ENCODE data around the gene COG4. TPM values are rescaled to one million over a fixed set of nuclear protein-coding genes. Genes with fewer than 3 reads are reported as not detected.
"Not testable (repeated sequence)": the region's sequence is repeated elsewhere in the genome, so short reads cannot be mapped to it uniquely, and the experiment has no call there.

COG4 gene
- total RNA-seq, 3 donors from 2014 or later = 36.4 to 46.1 (median 41.3) TPM

- Histone ChIP-seq H3K27ac (no peak overlapping the region), H3K27me3 (no peaks in the 10 kb centered on the region), H3K36me3 (no peaks in the 10 kb centered on the region), H3K4me1 (no peaks in the 10 kb centered on the region), H3K9me3 (no peaks in the 10 kb centered on the region), H3K4me3 (no peak overlapping the region)
- intact Hi-C loops (cut with DNase I; ENCODE audit: low total_unique reads) = no loop called here
- TF ChIP-seq POLR2AphosphoS5 (IDR thresholded peaks at IDR 0.05) = no peak
- no peak for TF ChIP-seq POLR2A (IDR thresholded peaks at IDR 0.05)
- no peak for TF ChIP-seq CTCF (IDR thresholded peaks at IDR 0.05)
- no peak for DNase-seq (ENCODE audit: low spot score in 2 of 2)
Observed at GRCh38 chr16:70455910-70456309, 67.4 kb downstream of the COG4 start.

- Histone ChIP-seq H3K36me3 (no peaks in the 10 kb centered on the region), H3K9me3 (no peaks in the 10 kb centered on the region), H3K27ac (peak within 1 kb of the TSS; percentile 94 to 97), H3K4me3 (peak within 1 kb of the TSS; percentile 81 to 95 (median 93)), H3K4me1 (no peaks in the 10 kb centered on the region), H3K27me3 (no peaks in the 10 kb centered on the region)
- TF ChIP-seq POLR2A (IDR thresholded peaks at IDR 0.05) (no peak), POLR2AphosphoS5 (IDR thresholded peaks at IDR 0.05) (peak; percentile 38 to 57 (median 49)), CTCF (IDR thresholded peaks at IDR 0.05) (no peak)
- intact Hi-C loops (cut with DNase I; ENCODE audit: low total_unique reads) = no loop called here
- no peak for DNase-seq (ENCODE audit: low spot score in 2 of 2)
Observed at GRCh38 chr16:70454222-70455034, 68.9 kb downstream of the COG4 start, which contains the start of gene FCSK. Gene FCSK, plus strand, starts transcription at chr16:70454595. Its CDS starts 8,596 bp downstream, at chr16:70463191.

- peak overlapping the region in 1 of 2 donors; percentile 97 for H3K27ac ChIP-seq
- intact Hi-C loops (cut with DNase I; ENCODE audit: low total_unique reads) = no loop called here
- H3K36me3 ChIP-seq = no peaks in the 10 kb centered on the region
- no peaks in the 10 kb centered on the region for H3K27me3 ChIP-seq
- peak overlapping the region; percentile 81 to 95 (median 93) for H3K4me3 ChIP-seq
- no peak for TF ChIP-seq CTCF (IDR thresholded peaks at IDR 0.05)
- no peak for TF ChIP-seq POLR2AphosphoS5 (IDR thresholded peaks at IDR 0.05)
- no peak for TF ChIP-seq POLR2A (IDR thresholded peaks at IDR 0.05)
- H3K9me3 ChIP-seq = no peaks in the 10 kb centered on the region
- DNase-seq (ENCODE audit: low spot score in 2 of 2) = no peak
- H3K4me1 ChIP-seq = no peaks in the 10 kb centered on the region
Observed at GRCh38 chr16:70453892-70454221, 69.5 kb downstream of the COG4 start.

GRCh38 chr16:70453117-70453891, 70.0 kb downstream of the COG4 start:
- intact Hi-C loops (cut with DNase I; ENCODE audit: low total_unique reads) = no loop called here
- no peak for DNase-seq (ENCODE audit: low spot score in 2 of 2)
- Histone ChIP-seq H3K27me3 (no peaks in the 10 kb centered on the region), H3K9me3 (no peaks in the 10 kb centered on the region), H3K36me3 (no peaks in the 10 kb centered on the region), H3K4me1 (no peaks in the 10 kb centered on the region), H3K27ac (no peak overlapping the region), H3K4me3 (peak overlapping the region; percentile 81 to 95 (median 93))
- TF ChIP-seq POLR2A (IDR thresholded peaks at IDR 0.05) (no peak), CTCF (IDR thresholded peaks at IDR 0.05) (no peak)

DNA sequence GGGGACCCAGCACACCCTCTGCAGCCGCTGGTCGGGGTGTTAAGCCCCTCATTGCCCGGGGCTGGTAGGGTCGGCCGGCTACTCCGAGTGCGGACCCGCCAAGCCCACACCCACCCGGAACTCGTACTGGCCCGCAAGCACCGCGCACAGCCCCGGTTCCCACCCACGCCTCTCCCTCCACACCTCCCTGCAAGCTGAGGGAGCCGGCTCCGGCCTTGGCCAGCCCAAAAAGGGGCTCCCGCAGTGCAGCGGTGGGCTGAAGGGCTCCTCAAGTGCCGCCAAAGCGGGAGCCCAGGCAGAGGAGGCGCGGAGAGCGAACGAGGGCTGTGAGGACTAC, 72.4 kb downstream of the COG4 start:
- H3K4me1 ChIP-seq; intact Hi-C loops (cut with DNase I; ENCODE audit: low total_unique reads); H3K27ac ChIP-seq; H3K36me3 ChIP-seq; DNase-seq (ENCODE audit: low spot score in 2 of 2); H3K9me3 ChIP-seq; H3K27me3 ChIP-seq: not testable (repeated sequence)
- peak overlapping the region in 2 of 3 donors; percentile 47 to 51 for H3K4me3 ChIP-seq

GRCh38 chr16:70450142-70451003, 73.0 kb downstream of the COG4 start:
- H3K27ac ChIP-seq; H3K27me3 ChIP-seq; H3K4me1 ChIP-seq; H3K36me3 ChIP-seq; intact Hi-C loops (cut with DNase I; ENCODE audit: low total_unique reads); H3K9me3 ChIP-seq; DNase-seq (ENCODE audit: low spot score in 2 of 2): not testable (repeated sequence)
- H3K4me3 ChIP-seq = peak overlapping the region in 2 of 3 donors; percentile 47 to 51

Measured in breast epithelium (tissue), 4 donors.